T-helper 2 cell treated with Interferon-gamma antibody and Interleukin-4, amounts not matched to agents 100 ng/mL and 5 ng/mL, for 36 hours (primary cell): Measurements from ENCODE around the gene SAT1. TPM values are rescaled to one million over a fixed set of nuclear protein-coding genes. Genes with fewer than 3 reads are reported as not detected.
"Not testable (repeated sequence)": the region's sequence is repeated elsewhere in the genome, so short reads cannot be mapped to it uniquely, and the experiment has no call there.

Source experiments
- intact Hi-C: fragments of 100-400 bp; cut with micrococcal nuclease; formaldehyde crosslinking; loops from one replicate; pipeline ENCODE4 v1.15.1; 2023
- total RNA-seq: library from RNA; stranded (reverse); gene quantifications from 2 replicates; pipeline ENCODE4 v1.2.3, GENCODE V29; 2022

The SAT1 gene
- total RNA-seq = 45.6 and 50.7 TPM in 2 replicates

GRCh38 chrX:23782863-23783588, at the start of gene SAT1:
Gene SAT1, plus strand, starts transcription at chrX:23783173. Its CDS starts 179 bp downstream, at chrX:23783352.
- intact Hi-C loops = loop anchor here (1.0 to 5.0 kb wide), 8 partner anchors 27 to 369 kb away; partner anchors contain the start of genes ACOT9 and PRDX4

GRCh38 chrX:23736030-23736429, 46.9 kb upstream of the SAT1 start:
- intact Hi-C loops = no loop called here

- intact Hi-C loops = no loop called here
Measured at GRCh38 chrX:23737413-23737812, 45.6 kb upstream of the SAT1 start.

GRCh38 chrX:23742174-23742696, 40.7 kb upstream of the SAT1 start:
- intact Hi-C loops = loop anchor here (5.0 kb wide), 2 partner anchors 75 to 310 kb away; partner anchors contain the start of genes EIF2S3 and PRDX4

GRCh38 chrX:23742697-23743622, 40.0 kb upstream of the SAT1 start, which contains the start of gene ACOT9:
Gene ACOT9, minus strand, starts transcription at chrX:23743276. Its CDS starts 132 bp downstream, at chrX:23743144.
- intact Hi-C loops = loop anchor here (1.0 to 5.0 kb wide), 5 partner anchors 11 to 309 kb away; partner anchors contain the start of genes CXorf58, EIF2S3, PRDX4 and SAT1

- intact Hi-C loops = loop anchor here (1.0 to 5.0 kb wide), 5 partner anchors 11 to 309 kb away; partner anchors contain the start of genes CXorf58, EIF2S3, PRDX4 and SAT1
Measured at GRCh38 chrX:23743623-23743971, 39.4 kb upstream of the SAT1 start.

GRCh38 chrX:23745786-23746185, 37.2 kb upstream of the SAT1 start:
- intact Hi-C loops = no loop called here

GRCh38 chrX:23749129-23749528, 33.8 kb upstream of the SAT1 start:
- intact Hi-C loops = no loop called here

- intact Hi-C loops = no loop called here
Measured at GRCh38 chrX:23749576-23749975, 33.4 kb upstream of the SAT1 start.

- intact Hi-C loops = no loop called here
Measured at GRCh38 chrX:23752740-23753415, 30.1 kb upstream of the SAT1 start.

GRCh38 chrX:23754664-23755063, 28.3 kb upstream of the SAT1 start:
- intact Hi-C loops = no loop called here

GRCh38 chrX:23756165-23756564, 26.8 kb upstream of the SAT1 start:
- intact Hi-C loops = loop anchor here (1.0 to 2.0 kb wide), 4 partner anchors 17 to 269 kb away; partner anchors contain the start of gene SAT1

- intact Hi-C loops = no loop called here
Measured at GRCh38 chrX:23759821-23760220, 23.2 kb upstream of the SAT1 start.

- intact Hi-C loops = no loop called here
Measured at GRCh38 chrX:23764188-23764984, 18.6 kb upstream of the SAT1 start.

GRCh38 chrX:23765449-23765848, 17.5 kb upstream of the SAT1 start:
- intact Hi-C loops = no loop called here

- intact Hi-C loops = no loop called here
Measured at GRCh38 chrX:23765868-23766267, 17.1 kb upstream of the SAT1 start.

- intact Hi-C loops = no loop called here
Measured at GRCh38 chrX:23766650-23767551, 16.1 kb upstream of the SAT1 start.

- intact Hi-C loops = no loop called here
Measured at GRCh38 chrX:23770142-23770541, 12.8 kb upstream of the SAT1 start.

- intact Hi-C loops = not testable (repeated sequence)
Measured at GRCh38 chrX:23771086-23771485, 11.9 kb upstream of the SAT1 start.
